HG03103 (cell line): ENCODE measurements around the gene EPC1.
A peak's percentile ranks its signal among the peaks of the same experiment; 100 is the strongest.
"Not testable (repeated sequence)": the region's sequence is repeated elsewhere in the genome, so short reads cannot be mapped to it uniquely, and the experiment has no call there.

Source experiments
- ATAC-seq: cut with Tn5 transposase; IDR thresholded peaks from one replicate; pipeline ENCODE4 v1.9.1; 2021; ENCODE audit warnings: low read depth; ENCODE audit not compliant: unreplicated experiment

Gene EPC1

GRCh38 chr10:32346551-32347362 is at the start of gene EPC1:
Gene EPC1, minus strand, starts transcription at chr10:32347158. Its CDS starts 243 bp downstream, at chr10:32346915.
- ATAC-seq = peak; percentile 48

- no peak for ATAC-seq
Measured at GRCh38 chr10:32393911-32394310, 47.0 kb upstream of the EPC1 start.

DNA sequence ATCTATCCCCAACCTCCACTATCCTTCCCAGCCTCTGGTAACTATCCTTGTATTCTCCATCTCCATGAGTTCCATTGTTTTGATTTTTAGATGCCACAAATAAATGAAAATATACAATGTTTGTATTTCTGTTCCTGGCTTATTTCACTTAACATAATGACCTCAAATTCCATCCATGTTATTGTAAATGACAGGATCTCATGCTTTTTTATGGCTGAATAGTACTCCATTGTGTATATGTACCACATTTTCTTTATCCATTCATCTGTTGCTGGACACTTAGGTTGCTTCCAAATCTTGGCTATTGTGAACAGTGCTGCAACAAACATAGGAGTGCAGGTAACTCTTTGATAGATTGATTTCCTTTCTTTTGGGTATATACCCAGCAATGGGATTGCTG is 45.3 kb upstream of the EPC1 start:
- ATAC-seq = not testable (repeated sequence)

DNA sequence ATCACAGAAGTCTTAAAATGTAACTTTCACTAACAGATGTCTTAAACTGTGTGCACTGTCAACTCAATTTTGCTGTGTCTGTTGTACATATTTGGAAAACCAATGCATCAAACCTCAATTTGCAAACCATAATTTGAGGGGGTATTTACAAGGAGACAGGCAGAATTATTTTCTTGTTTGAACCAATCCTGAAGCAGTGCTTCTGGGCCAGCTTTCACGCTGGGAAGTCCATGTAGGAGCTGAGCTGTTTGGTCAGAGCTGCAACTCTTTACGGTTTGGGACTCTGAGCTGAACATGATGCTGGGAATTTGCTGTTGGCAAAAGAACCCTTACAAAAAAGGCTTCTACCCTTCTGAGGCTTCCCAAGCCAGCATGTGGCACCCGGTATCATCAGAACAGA is 43.2 kb upstream of the EPC1 start:
- no peak for ATAC-seq

DNA sequence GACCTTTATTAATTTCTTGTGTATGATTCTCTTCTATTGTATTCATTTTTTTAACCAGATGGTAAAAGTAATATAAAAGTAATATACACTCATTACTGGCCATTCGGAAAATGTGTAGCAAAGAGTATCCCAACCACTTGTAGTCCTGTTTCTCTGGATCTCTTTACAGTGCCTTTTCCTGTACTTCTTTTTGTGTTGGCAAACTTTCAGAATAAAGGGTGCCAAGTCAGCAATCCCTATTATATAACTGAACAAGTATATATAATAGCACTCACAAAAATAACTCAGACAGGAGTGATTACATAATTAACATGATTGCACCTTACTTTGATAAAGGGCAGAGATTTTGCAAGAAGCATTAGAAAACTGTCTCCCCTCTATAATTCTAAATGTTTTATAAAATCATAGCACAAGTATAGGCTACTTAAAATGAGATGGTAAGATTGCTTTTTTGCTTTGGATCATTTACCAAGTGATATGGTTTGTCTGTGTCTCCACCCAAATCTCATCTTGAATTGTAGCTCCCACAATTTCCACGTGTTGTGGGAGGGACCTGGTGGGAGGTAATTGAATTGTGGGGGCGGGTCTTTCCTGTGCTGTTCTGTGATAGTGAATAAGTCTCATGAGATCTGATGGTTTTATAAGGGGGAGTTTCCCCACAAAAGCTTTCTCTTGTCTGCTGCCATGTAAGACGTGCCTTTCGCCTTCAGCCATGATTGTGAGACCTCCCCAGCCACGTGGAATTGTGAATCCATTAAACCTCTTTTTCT is 41.5 kb upstream of the EPC1 start:
- no peak for ATAC-seq

GRCh38 chr10:32386623-32387260 is 39.8 kb upstream of the EPC1 start:
- ATAC-seq = no peak

- ATAC-seq = no peak
Measured at GRCh38 chr10:32384171-32384570, 37.2 kb upstream of the EPC1 start.

DNA sequence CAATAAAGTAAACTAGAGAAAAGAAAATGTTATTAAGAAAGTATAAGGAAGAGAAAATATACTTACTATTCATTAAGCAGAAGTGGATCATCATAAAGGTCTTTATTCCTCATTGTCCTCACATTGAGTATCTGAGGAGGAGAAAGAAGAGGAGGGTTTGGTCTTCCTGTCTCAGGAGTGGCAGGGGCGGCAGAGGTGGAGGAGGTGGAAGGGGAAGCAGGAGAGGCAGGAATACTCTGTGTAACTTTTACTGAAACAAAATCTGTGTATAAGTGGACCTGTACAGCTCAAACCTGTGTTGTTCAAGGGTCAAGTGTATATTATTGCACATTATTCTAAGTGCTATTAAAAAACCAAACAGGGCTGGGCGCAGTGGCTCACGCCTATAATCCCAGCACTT is 34.2 kb upstream of the EPC1 start:
- no peak for ATAC-seq

- no peak for ATAC-seq
Measured at GRCh38 chr10:32379950-32380551, 33.1 kb upstream of the EPC1 start.

GRCh38 chr10:32379318-32379949 is 32.5 kb upstream of the EPC1 start:
- ATAC-seq = no peak

DNA sequence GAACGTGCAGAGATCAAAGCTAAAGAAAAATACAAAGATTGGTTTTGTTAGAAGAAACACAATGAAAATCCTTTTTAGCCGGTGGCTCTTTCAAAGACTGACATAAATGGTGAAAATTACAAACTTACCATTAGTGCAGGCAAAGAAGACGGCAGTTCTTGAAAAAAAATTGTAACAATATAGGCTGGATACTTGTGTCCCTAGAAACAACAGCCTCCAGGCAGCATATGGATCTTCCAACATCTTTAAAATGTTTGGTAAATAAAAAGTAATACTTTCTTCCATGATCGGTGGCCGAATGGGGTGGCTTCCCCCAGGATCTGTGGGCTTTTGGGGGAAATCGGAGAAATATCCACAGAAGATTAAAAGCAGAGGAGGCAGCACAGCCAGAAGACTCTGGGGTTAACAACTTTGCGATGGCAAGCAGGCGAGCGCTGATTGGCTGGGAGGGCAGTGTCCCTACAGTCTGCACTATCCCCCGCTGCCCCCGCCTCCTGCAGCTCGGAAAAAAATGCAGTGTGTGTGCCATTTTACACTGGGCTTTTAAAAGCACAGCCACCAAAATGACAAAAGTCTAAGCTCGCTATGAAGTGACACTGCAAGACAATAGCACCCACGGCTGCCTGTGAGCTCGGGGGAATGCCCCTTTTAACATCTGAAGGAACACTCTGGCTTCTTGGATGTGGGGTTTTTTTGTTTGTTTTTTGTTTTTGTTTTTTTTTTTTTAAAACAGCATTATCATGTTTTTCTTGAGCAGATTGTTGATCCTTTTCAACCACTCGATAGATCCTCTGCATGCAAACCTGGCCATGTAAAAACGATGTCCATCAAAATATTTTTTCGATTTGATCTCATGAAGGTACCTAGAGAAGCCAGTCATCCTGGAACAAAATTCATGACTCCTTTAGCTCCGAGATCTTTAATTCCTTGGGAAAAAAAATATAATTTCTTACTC is 31.7 kb upstream of the EPC1 start:
- ATAC-seq = peak; percentile 86

- ATAC-seq = no peak
Measured at GRCh38 chr10:32377458-32378259, 30.7 kb upstream of the EPC1 start.

DNA sequence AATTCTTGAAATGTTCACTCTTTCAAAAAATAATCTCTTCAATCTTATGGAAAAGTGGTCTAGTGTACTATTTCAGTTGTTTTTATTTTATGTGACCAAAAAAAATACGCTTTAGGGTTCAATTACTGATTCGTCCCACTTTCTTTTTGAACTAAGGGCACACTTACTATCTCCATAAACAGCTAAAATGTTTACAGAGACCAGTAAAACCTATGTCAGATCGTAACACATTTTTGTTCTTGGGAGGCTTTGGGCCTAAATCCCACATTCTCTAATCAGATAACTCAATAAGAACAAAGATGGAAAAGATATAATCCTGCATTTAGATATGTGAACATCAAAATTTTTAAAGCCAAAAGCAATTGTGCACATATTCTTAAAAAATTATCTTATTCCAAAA is 29.8 kb upstream of the EPC1 start:
- ATAC-seq = no peak

DNA sequence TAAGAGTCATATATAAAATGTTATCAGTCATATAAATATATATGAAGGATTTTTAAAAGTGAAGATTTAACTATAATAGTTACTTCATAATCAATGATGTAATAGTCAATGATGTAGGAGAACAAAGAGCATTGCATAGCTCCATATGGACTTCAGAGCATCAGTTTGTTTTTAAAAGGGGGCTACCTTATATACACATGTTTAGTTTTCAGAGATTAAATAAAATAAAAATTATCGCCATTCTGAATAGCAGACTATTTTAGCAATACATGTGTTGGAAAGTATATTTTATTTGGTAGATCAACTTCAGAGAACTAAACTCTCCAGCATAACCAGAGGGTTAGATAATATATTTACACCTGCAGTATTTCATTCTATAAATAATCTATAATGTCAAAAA is 29.1 kb upstream of the EPC1 start:
- no peak for ATAC-seq

- ATAC-seq = no peak
Measured at GRCh38 chr10:32375631-32376030, 28.7 kb upstream of the EPC1 start.

- no peak for ATAC-seq
Measured at GRCh38 chr10:32374605-32375004, 27.6 kb upstream of the EPC1 start.

DNA sequence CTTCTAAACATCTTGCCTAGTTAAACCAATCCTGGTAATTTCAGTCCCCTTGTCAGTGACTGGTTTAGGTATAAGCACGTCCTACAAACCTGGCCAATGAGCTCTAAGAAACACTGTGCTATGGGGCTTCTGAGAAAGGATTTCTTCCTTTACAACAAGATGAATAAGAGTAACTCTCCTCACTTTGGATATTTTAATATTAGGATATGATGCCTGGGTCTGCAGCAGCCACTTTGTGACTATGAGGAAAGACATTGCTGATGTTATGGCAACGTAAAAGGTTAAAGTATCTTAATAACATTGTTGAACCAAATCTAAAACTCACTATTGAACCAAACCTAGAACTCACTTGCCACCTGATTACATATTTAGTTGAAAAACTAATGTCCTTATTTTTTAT is 26.5 kb upstream of the EPC1 start:
- ATAC-seq = no peak

GRCh38 chr10:32373031-32373430 is 26.1 kb upstream of the EPC1 start:
- ATAC-seq = no peak
